ENCODE measurements around the gene GATA5. TPM values are rescaled to one million over a fixed set of nuclear protein-coding genes. Genes with fewer than 3 reads are reported as not detected.

GATA5 gene
- total and polyA plus RNA-seq, 2 donors (not counting 3 experiments of a cell fraction or from before 2014, with no cell fraction given): not detected

DNA sequence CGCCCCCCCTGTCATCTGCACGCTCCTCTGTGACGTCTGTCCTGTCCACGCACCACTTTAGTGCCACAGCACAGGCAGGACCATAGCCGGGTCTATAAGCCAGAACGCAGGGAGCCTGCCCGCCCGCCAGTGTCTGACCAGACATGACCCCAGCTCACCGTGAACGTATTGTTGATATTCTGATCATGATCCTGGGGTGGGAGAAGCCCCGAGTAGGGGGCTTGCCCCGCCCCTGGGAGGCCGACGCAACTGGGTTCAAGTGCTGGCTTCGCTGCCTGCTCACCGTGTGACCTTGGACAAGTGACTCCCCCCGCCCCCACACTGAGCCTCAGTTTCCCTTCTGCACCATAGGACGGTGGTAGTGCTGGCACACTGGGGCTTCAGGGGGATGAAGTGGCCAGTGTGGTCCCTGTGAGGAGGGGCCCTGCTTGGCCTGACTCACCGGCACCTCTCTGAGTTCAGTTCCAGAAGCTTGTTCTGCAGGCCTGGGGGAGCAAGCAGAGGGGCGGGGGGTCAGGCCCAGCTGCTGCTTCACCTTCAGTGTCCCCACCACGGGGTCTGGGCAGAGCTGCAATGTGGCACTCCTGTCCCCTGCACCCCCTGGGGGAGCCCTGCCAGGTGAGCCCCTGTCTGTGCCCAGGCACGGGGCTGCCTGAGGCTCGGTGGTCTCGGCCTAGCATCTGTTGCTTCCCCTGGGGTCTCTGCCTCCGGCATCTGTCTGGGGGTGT, 57.6 kb downstream of the GATA5 start:
- Histone ChIP-seq H3K4me1 (ENCODE audit: control insufficient read depth, extremely low read depth, insufficient read depth, low read length) (no peaks in the 10 kb centered on the region), H3K36me3 (ENCODE audit: control insufficient read depth in 2 of 2, extremely low read depth in 1 of 2, insufficient read depth in 2 of 2, low read length in 2 of 2) (no peaks in the 10 kb centered on the region), H3K79me2 (ENCODE audit: control insufficient read depth, insufficient read depth, low read length) (no peaks in the 10 kb centered on the region), H3K9me1 (replicated peaks; ENCODE audit: control insufficient read depth, extremely low read depth, insufficient read depth, low read length) (no peaks in the 10 kb centered on the region), H2AFZ (ENCODE audit: low read depth, low read length) (no peak overlapping the region), H3K4me2 (ENCODE audit: insufficient read depth, low read length) (no peak overlapping the region), H3K9ac (replicated peaks; ENCODE audit: extremely low read depth, insufficient read depth, low read length) (no peak overlapping the region), H3K9me3 (replicated peaks; ENCODE audit: control insufficient read depth, insufficient read depth, low read length) (no peaks in the 10 kb centered on the region), H3K27me3 (ENCODE audit: control insufficient read depth in 2 of 2, insufficient read depth in 2 of 2, low read length in 2 of 2) (no peaks in the 10 kb centered on the region), H4K20me1 (replicated peaks; ENCODE audit: control insufficient read depth, extremely low read depth, insufficient read depth, low read length) (no peaks in the 10 kb centered on the region), H3K27ac (ENCODE audit: insufficient read depth, low read depth, low read length) (no peak overlapping the region), H3K4me3 (replicated peaks in 1 of 3; ENCODE audit: insufficient read depth in 1 of 3, low read depth in 1 of 3, low read length in 3 of 3) (no peak overlapping the region)
- DNase-seq (ENCODE audit: low read depth, low spot score) (no peak), FAIRE-seq (no peak)
- dilution Hi-C loops (cut with MboI; ENCODE audit: extremely low pct_ligation_motif_present, low sequenced_read_pairs): no loop called here
- POLR2A ChIA-PET: no interaction called here
- CTCF ChIA-PET: interaction anchor here (1.0 kb wide), 1 partner anchor 8 kb away, joined by 3 read pairs; no protein-coding TSS in a partner anchor
- TF ChIP-seq, protein P1, sequence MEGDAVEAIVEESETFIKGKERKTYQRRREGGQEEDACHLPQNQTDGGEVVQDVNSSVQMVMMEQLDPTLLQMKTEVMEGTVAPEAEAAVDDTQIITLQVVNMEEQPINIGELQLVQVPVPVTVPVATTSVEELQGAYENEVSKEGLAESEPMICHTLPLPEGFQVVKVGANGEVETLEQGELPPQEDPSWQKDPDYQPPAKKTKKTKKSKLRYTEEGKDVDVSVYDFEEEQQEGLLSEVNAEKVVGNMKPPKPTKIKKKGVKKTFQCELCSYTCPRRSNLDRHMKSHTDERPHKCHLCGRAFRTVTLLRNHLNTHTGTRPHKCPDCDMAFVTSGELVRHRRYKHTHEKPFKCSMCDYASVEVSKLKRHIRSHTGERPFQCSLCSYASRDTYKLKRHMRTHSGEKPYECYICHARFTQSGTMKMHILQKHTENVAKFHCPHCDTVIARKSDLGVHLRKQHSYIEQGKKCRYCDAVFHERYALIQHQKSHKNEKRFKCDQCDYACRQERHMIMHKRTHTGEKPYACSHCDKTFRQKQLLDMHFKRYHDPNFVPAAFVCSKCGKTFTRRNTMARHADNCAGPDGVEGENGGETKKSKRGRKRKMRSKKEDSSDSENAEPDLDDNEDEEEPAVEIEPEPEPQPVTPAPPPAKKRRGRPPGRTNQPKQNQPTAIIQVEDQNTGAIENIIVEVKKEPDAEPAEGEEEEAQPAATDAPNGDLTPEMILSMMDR (IDR thresholded peaks at IDR 0.05; ENCODE audit: extremely low read depth in 1 of 2, insufficient read depth in 1 of 2, low read depth in 1 of 2, low read length in 2 of 2): no peak
- TF ChIP-seq FOS (IDR thresholded peaks at IDR 0.05; ENCODE audit: borderline replicate concordance, insufficient read depth, low read length) (no peak), EZH2 (IDR thresholded peaks at IDR 0.05; ENCODE audit: borderline replicate concordance, low read depth, low read length, severe bottlenecking) (no peak), POLR2A (IDR thresholded peaks at IDR 0.05; ENCODE audit: low read depth, low read length) (no peak), JUN (IDR thresholded peaks at IDR 0.05; ENCODE audit: borderline replicate concordance, insufficient read depth, insufficient read length, low read depth) (no peak), POLR2AphosphoS5 (IDR thresholded peaks at IDR 0.05; ENCODE audit: insufficient read depth, low read depth, low read length) (no peak), GATA2 (IDR thresholded peaks at IDR 0.05; ENCODE audit: insufficient read depth, insufficient read length, low read depth, low read length) (no peak), MYC (IDR thresholded peaks at IDR 0.05; ENCODE audit: low read depth, low read length) (no peak)
- TF ChIP-seq, protein P2, sequence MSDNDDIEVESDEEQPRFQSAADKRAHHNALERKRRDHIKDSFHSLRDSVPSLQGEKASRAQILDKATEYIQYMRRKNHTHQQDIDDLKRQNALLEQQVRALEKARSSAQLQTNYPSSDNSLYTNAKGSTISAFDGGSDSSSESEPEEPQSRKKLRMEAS (IDR thresholded peaks at IDR 0.05; ENCODE audit: insufficient read depth, insufficient read length): no peak
- BruUV-seq (replicated peaks): no TSS peak
- intact Hi-C loops (cut with micrococcal nuclease): no loop called here

Measured in endothelial cell of umbilical vein (primary cell).